Esophagus mucosa (tissue), 1 donor: ENCODE results near the gene DHRS9. TPM values are rescaled to one million over a fixed set of nuclear protein-coding genes. Genes with fewer than 3 reads are reported as not detected.

ENCODE experiments used
- ATAC-seq: fragments of 200-7000 bp; cut with Tn5 transposase; one replicate; pipeline ENCODE4 v1.9.1; 2020
- total RNA-seq: library from RNA; stranded (reverse); gene quantifications from one replicate; pipeline ENCODE4 v1.2.4, GENCODE V29; 2023
- donor health status: DM: yes; HTN: yes; CAD: no.

DHRS9 gene
- total RNA-seq, 1 donor from 2014 or later: 23.8 TPM

- ATAC-seq: no peak
Observed at GRCh38 chr2:169065864-169066517, 3.4 kb upstream of the DHRS9 start.

- peak; percentile 48 for ATAC-seq
Observed at GRCh38 chr2:169066897-169067296, 2.5 kb upstream of the DHRS9 start.

- ATAC-seq: no peak
Observed at GRCh38 chr2:169069833-169070232, 470 bp downstream of the DHRS9 start.

GRCh38 chr2:169071455-169071854 lies 2.1 kb downstream of the DHRS9 start:
- ATAC-seq: peak; percentile 44

GRCh38 chr2:169072163-169072925 lies 3.0 kb downstream of the DHRS9 start:
- no peak for ATAC-seq

- ATAC-seq: no peak
Observed at GRCh38 chr2:169073211-169073962, 4.0 kb downstream of the DHRS9 start.

- ATAC-seq: no peak
Observed at GRCh38 chr2:169073963-169074751, 4.8 kb downstream of the DHRS9 start.

- no peak for ATAC-seq
Observed at GRCh38 chr2:169077674-169078240, 8.4 kb downstream of the DHRS9 start.

- peak; percentile 75 for ATAC-seq
Observed at GRCh38 chr2:169080250-169081069, 11.1 kb downstream of the DHRS9 start.

GRCh38 chr2:169081551-169081950 lies 12.2 kb downstream of the DHRS9 start:
- no peak for ATAC-seq

GRCh38 chr2:169082995-169083394 lies 13.6 kb downstream of the DHRS9 start:
- ATAC-seq: no peak

GRCh38 chr2:169086893-169087467 lies 17.6 kb downstream of the DHRS9 start:
- peak; percentile 44 for ATAC-seq

- ATAC-seq: no peak
Observed at GRCh38 chr2:169087757-169088379, 18.5 kb downstream of the DHRS9 start.

- ATAC-seq: no peak
Observed at GRCh38 chr2:169089182-169089581, 19.8 kb downstream of the DHRS9 start.

- ATAC-seq: no peak
Observed at GRCh38 chr2:169090133-169090820, 20.9 kb downstream of the DHRS9 start.

- peak; percentile 28 for ATAC-seq
Observed at GRCh38 chr2:169091256-169091655, 21.9 kb downstream of the DHRS9 start.

GRCh38 chr2:169091761-169092519 lies 22.6 kb downstream of the DHRS9 start:
- peak; percentile 87 for ATAC-seq

GRCh38 chr2:169093535-169093934 lies 24.2 kb downstream of the DHRS9 start:
- no peak for ATAC-seq

GRCh38 chr2:169094676-169095075 lies 25.3 kb downstream of the DHRS9 start:
- peak; percentile 8 for ATAC-seq
